PC-9 (cell line): Measurements from ENCODE around the gene USH1G.

Experiments used
- CTCF ChIP-seq: fragments of 200-600 bp; sonication (generic); conservative IDR thresholded peaks from 2 replicates; pipeline ENCODE4 v1.6.1; 2017; ENCODE audit warnings: mixed run types, antibody characterized with exemption, mild to moderate bottlenecking, moderate library complexity
- EZH2 ChIP-seq: fragments of 200-600 bp; sonication (generic); IDR thresholded peaks from 2 replicates; pipeline ENCODE4 v1.8.0; 2017; ENCODE audit warnings: antibody characterized with exemption, low read depth

GRCh38 chr17:74920642-74921025 lies 2.4 kb downstream of the USH1G start:
- no peak for TF ChIP-seq CTCF
- TF ChIP-seq EZH2 = no peak
